NB4 (cell line): ENCODE data around the gene C4B.
"Not testable (repeated sequence)": the region's sequence is repeated elsewhere in the genome, so short reads cannot be mapped to it uniquely, and the experiment has no call there.

Experiments used
- MYC ChIP-seq: IDR thresholded peaks from 2 replicates; pipeline ENCODE4 v1.6.1; 2011; ENCODE audit warnings: low read depth, low read length
- POLR2A ChIP-seq: IDR thresholded peaks from 2 replicates; pipeline ENCODE4 v1.6.1; 2011; ENCODE audit warnings: mild to moderate bottlenecking; ENCODE audit not compliant: insufficient read length; ENCODE audit errors: extremely low read depth
- TF ChIP-seq, protein P1 (sequence below): IDR thresholded peaks from one replicate; pipeline ENCODE4 v1.5.1; 2012; ENCODE audit warnings: low read depth, low read length
- TF ChIP-seq, protein P2 (sequence below): IDR thresholded peaks from 2 replicates; pipeline ENCODE4 v1.6.1; 2011; ENCODE audit warnings: low read depth, low read length

GRCh38 chr6:32044916-32045315 is 30.3 kb downstream of the C4B start:
- TF ChIP-seq, protein P1, sequence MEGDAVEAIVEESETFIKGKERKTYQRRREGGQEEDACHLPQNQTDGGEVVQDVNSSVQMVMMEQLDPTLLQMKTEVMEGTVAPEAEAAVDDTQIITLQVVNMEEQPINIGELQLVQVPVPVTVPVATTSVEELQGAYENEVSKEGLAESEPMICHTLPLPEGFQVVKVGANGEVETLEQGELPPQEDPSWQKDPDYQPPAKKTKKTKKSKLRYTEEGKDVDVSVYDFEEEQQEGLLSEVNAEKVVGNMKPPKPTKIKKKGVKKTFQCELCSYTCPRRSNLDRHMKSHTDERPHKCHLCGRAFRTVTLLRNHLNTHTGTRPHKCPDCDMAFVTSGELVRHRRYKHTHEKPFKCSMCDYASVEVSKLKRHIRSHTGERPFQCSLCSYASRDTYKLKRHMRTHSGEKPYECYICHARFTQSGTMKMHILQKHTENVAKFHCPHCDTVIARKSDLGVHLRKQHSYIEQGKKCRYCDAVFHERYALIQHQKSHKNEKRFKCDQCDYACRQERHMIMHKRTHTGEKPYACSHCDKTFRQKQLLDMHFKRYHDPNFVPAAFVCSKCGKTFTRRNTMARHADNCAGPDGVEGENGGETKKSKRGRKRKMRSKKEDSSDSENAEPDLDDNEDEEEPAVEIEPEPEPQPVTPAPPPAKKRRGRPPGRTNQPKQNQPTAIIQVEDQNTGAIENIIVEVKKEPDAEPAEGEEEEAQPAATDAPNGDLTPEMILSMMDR = not testable (repeated sequence)
- not testable (repeated sequence) for TF ChIP-seq POLR2A, MYC
- TF ChIP-seq, protein P2, sequence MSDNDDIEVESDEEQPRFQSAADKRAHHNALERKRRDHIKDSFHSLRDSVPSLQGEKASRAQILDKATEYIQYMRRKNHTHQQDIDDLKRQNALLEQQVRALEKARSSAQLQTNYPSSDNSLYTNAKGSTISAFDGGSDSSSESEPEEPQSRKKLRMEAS = not testable (repeated sequence)
